GM12878 (cell line): ENCODE measurements around the gene KPTN. TPM values are rescaled to one million over a fixed set of nuclear protein-coding genes. Genes with fewer than 3 reads are reported as not detected.

Experiments used
- ATAC-seq: fragments of 200-7000 bp; cut with Tn5 transposase; 3 replicates; pipeline ENCODE4 v1.9.1; 2020; ENCODE audit warnings: mild to moderate bottlenecking, moderate library complexity
- BruUV-seq: library from RNA; stranded (reverse); fragments of 400-500 nt; replicated peaks from 2 replicates; lab custom pipeline; 2021; lab: Mats Ljungman, UMichigan
- CTCF ChIA-PET: fragments of 300-600 bp; sonication (Branson Sonifier 250); formaldehyde crosslinking; extraction: SDS; loops from one replicate; lab custom pipeline; 2021; ENCODE audit warnings: inconsistent platforms; lab: Yijun Ruan, JAX
- POLR2A ChIA-PET: fragments of 350-600 bp; formaldehyde crosslinking; extraction: SDS; loops from one replicate; lab custom pipeline; 2021; ENCODE audit warnings: inconsistent platforms; lab: Charles Lee
- RAD21 ChIA-PET: fragments of 300-600 bp; sonication (Branson Sonifier 250); formaldehyde crosslinking; loops from one replicate; lab custom pipeline; 2023; ENCODE audit warnings: antibody characterized with exemption; ENCODE audit not compliant: unreplicated experiment; lab: Charles Lee
- SMC1A ChIA-PET: fragments of 300-600 bp; sonication (Branson Sonifier 250); formaldehyde crosslinking; loops from one replicate; lab custom pipeline; 2023; ENCODE audit not compliant: unreplicated experiment, uncharacterized antibody; lab: Charles Lee
- DNase-seq: peaks from one replicate; pipeline ENCODE4 v3.0.0-alpha.2; 2011; ENCODE audit warnings: low read depth, low spot score
- FAIRE-seq: peaks from 3 replicates; lab custom pipeline; 2011; peaks lifted over from hg19 to GRCh38; lab: Jason Lieb, UNC
- H2AFZ ChIP-seq: 2 replicates; pipeline ENCODE4 v1.6.0; 2011; ENCODE audit warnings: low read depth, low read length, control low read depth; ENCODE audit not compliant: control insufficient read depth
- H3K27ac ChIP-seq: 2 replicates; pipeline ENCODE4 v1.5.1; 2011; ENCODE audit warnings: control low read depth; ENCODE audit not compliant: control insufficient read depth, insufficient read depth
- H3K27me3 ChIP-seq, 2 experiments: replicated peaks in 1 of 2; 2 replicates each; pipeline versions ENCODE4 v1.6.0 to v1.6.1; 2011; ENCODE audit warnings: low read length in 1 of 2; ENCODE audit not compliant: control insufficient read depth in 2 of 2, insufficient read depth in 2 of 2
- H3K36me3 ChIP-seq, 2 experiments: 2 replicates each; pipeline ENCODE4 v1.5.1; 2011; ENCODE audit warnings: low read length in 1 of 2; ENCODE audit not compliant: control insufficient read depth in 2 of 2, insufficient read depth in 2 of 2
- H3K4me1 ChIP-seq: 2 replicates; pipeline ENCODE4 v1.6.1; 2011; ENCODE audit warnings: mild to moderate bottlenecking, low read length, moderate library complexity, mixed read lengths; ENCODE audit not compliant: control insufficient read depth, insufficient read depth
- H3K4me2 ChIP-seq: 2 replicates; pipeline ENCODE4 v1.6.0; 2011; ENCODE audit warnings: control low read depth; ENCODE audit not compliant: control insufficient read depth, insufficient read depth
- H3K4me3 ChIP-seq: fragments of 200-600 bp; sonication (generic); 2 replicates; pipeline ENCODE4 v1.5.1; 2016
- H3K79me2 ChIP-seq: 2 replicates; pipeline ENCODE4 v1.6.0; 2011; ENCODE audit warnings: low read length; ENCODE audit not compliant: control insufficient read depth, insufficient read depth
- H3K9ac ChIP-seq: 2 replicates; pipeline ENCODE4 v1.8.0; 2011; ENCODE audit warnings: low read length, control low read depth, mixed read lengths; ENCODE audit not compliant: control insufficient read depth, insufficient read depth
- H3K9me3 ChIP-seq: replicated peaks from 3 replicates; pipeline ENCODE4 v1.5.1; 2011; ENCODE audit warnings: mild to moderate bottlenecking, low read length; ENCODE audit not compliant: control insufficient read depth, insufficient read depth
- H4K20me1 ChIP-seq: 2 replicates; pipeline ENCODE4 v1.6.0; 2011; ENCODE audit not compliant: control insufficient read depth, insufficient read depth
- ATF7 ChIP-seq: fragments of 450-650 bp; IDR thresholded peaks from 2 replicates; pipeline ENCODE4 v1.6.1; 2016; ENCODE audit warnings: low read depth, mild to moderate bottlenecking
- EGR1 ChIP-seq, 2 experiments: IDR thresholded peaks; 1 replicate in 1 of 2; 2 replicates in 1 of 2; pipeline ENCODE4 v1.6.1; 2011 to 2012; ENCODE audit warnings: low read depth in 2 of 2, low read length in 2 of 2, borderline replicate concordance in 1 of 2, mild to moderate bottlenecking in 1 of 2, moderate library complexity in 1 of 2
- EP300 ChIP-seq, 2 experiments: fragments of 150-350 bp in 1 of 2; IDR thresholded peaks; 2 replicates each; pipeline ENCODE4 v1.6.1; 2011 to 2012; ENCODE audit warnings: low read depth in 2 of 2, low read length in 2 of 2, borderline replicate concordance in 1 of 2, improper control_type of control experiment in 1 of 2, inconsistent platforms in 1 of 2; ENCODE audit not compliant: control insufficient read depth in 1 of 2
- FOS ChIP-seq: IDR thresholded peaks from 3 replicates; pipeline ENCODE4 v1.6.1; 2011; ENCODE audit warnings: borderline replicate concordance; ENCODE audit not compliant: insufficient read length; ENCODE audit errors: extremely low read depth
- IKZF1 ChIP-seq: fragments of 450-650 bp; conservative IDR thresholded peaks from 2 replicates; pipeline ENCODE4 v1.6.1; 2017; ENCODE audit warnings: antibody characterized with exemption, mild to moderate bottlenecking
- IKZF2 ChIP-seq, 2 experiments: fragments of 450-650 bp; IDR thresholded peaks; 2 replicates each; pipeline ENCODE4 v1.6.1; 2017; ENCODE audit warnings: mild to moderate bottlenecking in 2 of 2, moderate library complexity in 2 of 2
- KLF5 ChIP-seq: fragments of 450-650 bp; IDR thresholded peaks from 2 replicates; pipeline ENCODE4 v1.6.1; 2014; ENCODE audit warnings: mild to moderate bottlenecking; ENCODE audit not compliant: partially characterized antibody
- LARP7 ChIP-seq: fragments of 450-650 bp; IDR thresholded peaks from 2 replicates; pipeline ENCODE4 v1.6.1; 2017; ENCODE audit warnings: mild to moderate bottlenecking
- MTA2 ChIP-seq: fragments of 450-650 bp; IDR thresholded peaks from 2 replicates; pipeline ENCODE4 v1.6.1; 2016; ENCODE audit warnings: low read depth, mild to moderate bottlenecking, moderate library complexity
- PAX5 ChIP-seq: IDR thresholded peaks from 2 replicates; pipeline ENCODE4 v1.6.1; 2011; ENCODE audit warnings: low read depth, low read length, borderline replicate concordance
- PAX8 ChIP-seq: fragments of 450-650 bp; IDR thresholded peaks from 2 replicates; pipeline ENCODE4 v1.6.1; 2017; ENCODE audit warnings: mild to moderate bottlenecking, moderate library complexity
- SPI1 ChIP-seq: IDR thresholded peaks from 2 replicates; pipeline ENCODE4 v1.6.1; 2011; ENCODE audit warnings: low read depth, mild to moderate bottlenecking, low read length, moderate library complexity, borderline replicate concordance; ENCODE audit not compliant: insufficient read depth
- STAT1 ChIP-seq: fragments of 450-650 bp; conservative IDR thresholded peaks from 2 replicates; pipeline ENCODE4 v1.6.1; 2014; ENCODE audit warnings: antibody characterized with exemption, mild to moderate bottlenecking
- STAT3 ChIP-seq: IDR thresholded peaks from 2 replicates; pipeline ENCODE4 v1.6.1; 2011; ENCODE audit warnings: low read depth, low read length, improper control_type of control experiment
- ZNF24 ChIP-seq: fragments of 450-650 bp; IDR thresholded peaks from 2 replicates; pipeline ENCODE4 v1.6.1; 2017; ENCODE audit warnings: antibody characterized with exemption, mild to moderate bottlenecking
- WGBS: methylation state at CpG from one replicate; pipeline ENCODE4 v1.1.6; 2016; ENCODE audit warnings: low lambda C conversion rate; ENCODE audit not compliant: insufficient replicate concordance, insufficient coverage; ENCODE audit errors: missing lambda C conversion rate; 5-methylcytosine and 5-hydroxymethylcytosine counted together
- in situ Hi-C: fragments of 300-500 bp; cut with MboI; formaldehyde crosslinking; loops from 9 replicates; pipeline ENCODE4 v1.14.3; 2018; ENCODE audit warnings: mixed read lengths
- intact Hi-C: fragments of 100-400 bp; cut with micrococcal nuclease; formaldehyde crosslinking; loops from one replicate; pipeline ENCODE4 v1.14.2; 2022; ENCODE audit not compliant: unreplicated experiment
- polyA plus RNA-seq, 11 experiments: library from polyadenylated mRNA; depleted of rRNA in 4 of 11; unstranded in 6 of 11; stranded (reverse) in 5 of 11; fragments of >200 nt; fragmentation: Nextera tagmentation in 4 of 11; fragmentation: Illumina TruSeq in 1 of 11; extraction: Ambion mirVana in 4 of 11; extraction: Trizol in 1 of 11; gene quantifications; 1 replicate in 1 of 11; 2 replicates in 10 of 11; pipeline versions ENCODE4 v1.2.1 to v1.2.3, GENCODE V29; 2011 to 2016; ENCODE audit warnings: inconsistent platforms in 2 of 11, missing spikeins in 2 of 11, low read depth in 1 of 11
- total RNA-seq, 4 experiments: library from RNA; depleted of rRNA in 3 of 4; stranded (reverse); fragments of >200 nt in 3 of 4; fragmentation: Illumina TruSeq in 1 of 4; extraction: Trizol in 1 of 4; gene quantifications; 2 replicates each; pipeline versions ENCODE4 v1.2.1 to v1.2.3, GENCODE V29; 2013 to 2021
- TF ChIP-seq, protein P1 (sequence below): IDR thresholded peaks from 2 replicates; pipeline ENCODE4 v1.6.1; 2012; ENCODE audit warnings: low read length, inconsistent platforms
- TF ChIP-seq, protein P2 (sequence below): fragments of 450-650 bp; IDR thresholded peaks from 2 replicates; pipeline ENCODE4 v1.6.1; 2017; ENCODE audit warnings: mild to moderate bottlenecking, moderate library complexity

Gene KPTN
- total and polyA plus RNA-seq, 10 of the 15 experiments (the other 5 are each of a cell fraction or from before 2014, with no cell fraction given) = 0.60 to 10.1 (median 6.0) TPM

DNA sequence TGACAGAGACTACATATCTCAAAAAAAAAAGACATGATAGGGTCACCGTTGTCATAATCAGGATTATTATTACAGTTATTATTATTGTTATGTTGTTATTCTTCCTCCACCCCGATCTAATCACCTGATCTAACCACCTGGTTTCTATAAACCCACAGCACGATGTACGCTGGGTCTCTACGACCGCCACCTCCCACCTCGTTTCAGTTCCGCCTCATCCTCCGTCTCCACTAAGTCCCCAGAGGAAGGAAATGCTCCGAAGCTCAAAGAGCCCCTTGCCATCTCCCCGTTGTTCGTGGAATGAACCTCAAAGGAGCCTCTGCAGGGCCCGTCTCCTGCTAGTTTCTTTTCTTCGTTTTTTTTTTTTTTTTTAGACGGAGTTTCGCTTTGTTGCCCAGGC is 48.8 kb downstream of the KPTN start (continued):
- no peak for TF ChIP-seq STAT1
- TF ChIP-seq IKZF1 = peak; percentile 29; the same call in 1 of the 2 replicates
- no peak for TF ChIP-seq FOS
- TF ChIP-seq IKZF2 (IDR thresholded peaks at IDR 0.05) = peak; percentile 42 to 53; a peak in 2 of 4 replicates
- TF ChIP-seq MTA2 = peak; percentile 30; the same call in 1 of the 2 replicates
- TF ChIP-seq STAT3 = no peak
- TF ChIP-seq EP300 (IDR thresholded peaks at IDR 0.05; ENCODE audit: borderline replicate concordance in 1 of 2, control insufficient read depth in 1 of 2, low read depth in 2 of 2, low read length in 2 of 2) = 0 out of 4 replicates have a peak, but pooled peaks of 1 of the 2 experiments have one; percentile 31
- peak; percentile 82; the same call in 1 of the 2 replicates for TF ChIP-seq SPI1
- TF ChIP-seq ATF7 = peak; percentile 25; the same call in 1 of the 2 replicates
- 0 out of 2 replicates have a peak, but pooled peaks have one; percentile 33 for TF ChIP-seq PAX5
- TF ChIP-seq, all 136 proteins: peak for 16

DNA sequence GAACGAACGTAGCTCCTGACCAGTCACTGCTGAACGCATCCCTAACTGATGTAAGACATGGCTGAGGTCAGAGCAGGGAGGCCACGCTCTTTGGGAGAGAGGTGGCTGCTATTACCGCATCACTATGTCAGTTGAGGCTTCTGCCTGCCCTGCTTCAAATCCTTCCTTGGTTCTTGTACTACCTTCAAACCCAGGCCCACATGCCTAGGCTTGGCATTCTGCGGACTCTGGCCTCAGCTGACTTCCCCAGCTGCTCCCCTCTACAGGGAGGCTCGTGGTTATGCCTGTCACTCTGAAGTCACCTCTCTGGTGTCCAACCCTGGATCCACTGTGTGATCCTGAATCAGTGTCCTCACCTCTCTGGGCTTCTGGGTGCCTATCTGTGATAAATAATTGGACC is 49.9 kb downstream of the KPTN start:
- FAIRE-seq (no peak), ATAC-seq (no peak), DNase-seq (no peak)
- RAD21 ChIA-PET = interaction anchor here (1.4 to 3.0 kb wide), 2 partner anchors 266 to 272 kb away, joined by 3 to 16 read pairs; no protein-coding TSS in a partner anchor
- Histone ChIP-seq H3K4me3 (no peak overlapping the region), H3K79me2 (no peaks in the 10 kb centered on the region), H3K9me3 (no peaks in the 10 kb centered on the region), H4K20me1 (no peaks in the 10 kb centered on the region), H3K36me3 (no peaks in the 10 kb centered on the region), H3K4me1 (no peaks in the 10 kb centered on the region; the same call in none of the 2 replicates), H3K4me2 (no peak overlapping the region), H2AFZ (no peak overlapping the region), H3K27ac (no peak overlapping the region), H3K27me3 (peaks cover 2 to 12% of the 10 kb centered on the region in 2 experiments), H3K9ac (no peak overlapping the region)
- in situ Hi-C loops = no loop called here
- WGBS = 35% methylated on average over 7 of the region's 7 CpGs
- POLR2A ChIA-PET = no interaction called here
- CTCF ChIA-PET = interaction anchor here (0.5 to 9.9 kb wide), 12 partner anchors 42 to 571 kb away, joined by 3 to 163 read pairs (median 6); partner anchors contain the start of genes DHX34, KPTN and NAPA
- intact Hi-C loops = no loop called here
- BruUV-seq = no TSS peak
- SMC1A ChIA-PET = interaction anchor here (0.9 to 3.4 kb wide), 4 partner anchors 51 to 272 kb away, joined by 3 to 49 read pairs (median 4); no protein-coding TSS in a partner anchor
- TF ChIP-seq, protein P1, sequence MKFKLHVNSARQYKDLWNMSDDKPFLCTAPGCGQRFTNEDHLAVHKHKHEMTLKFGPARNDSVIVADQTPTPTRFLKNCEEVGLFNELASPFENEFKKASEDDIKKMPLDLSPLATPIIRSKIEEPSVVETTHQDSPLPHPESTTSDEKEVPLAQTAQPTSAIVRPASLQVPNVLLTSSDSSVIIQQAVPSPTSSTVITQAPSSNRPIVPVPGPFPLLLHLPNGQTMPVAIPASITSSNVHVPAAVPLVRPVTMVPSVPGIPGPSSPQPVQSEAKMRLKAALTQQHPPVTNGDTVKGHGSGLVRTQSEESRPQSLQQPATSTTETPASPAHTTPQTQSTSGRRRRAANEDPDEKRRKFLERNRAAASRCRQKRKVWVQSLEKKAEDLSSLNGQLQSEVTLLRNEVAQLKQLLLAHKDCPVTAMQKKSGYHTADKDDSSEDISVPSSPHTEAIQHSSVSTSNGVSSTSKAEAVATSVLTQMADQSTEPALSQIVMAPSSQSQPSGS = no peak
- TF ChIP-seq PAX8 (no peak), LARP7 (no peak), EGR1 (IDR thresholded peaks at IDR 0.05; ENCODE audit: borderline replicate concordance in 1 of 2, low read depth in 2 of 2, low read length in 2 of 2) (no peak), ZNF24 (no peak), KLF5 (no peak)
- TF ChIP-seq, protein P2, sequence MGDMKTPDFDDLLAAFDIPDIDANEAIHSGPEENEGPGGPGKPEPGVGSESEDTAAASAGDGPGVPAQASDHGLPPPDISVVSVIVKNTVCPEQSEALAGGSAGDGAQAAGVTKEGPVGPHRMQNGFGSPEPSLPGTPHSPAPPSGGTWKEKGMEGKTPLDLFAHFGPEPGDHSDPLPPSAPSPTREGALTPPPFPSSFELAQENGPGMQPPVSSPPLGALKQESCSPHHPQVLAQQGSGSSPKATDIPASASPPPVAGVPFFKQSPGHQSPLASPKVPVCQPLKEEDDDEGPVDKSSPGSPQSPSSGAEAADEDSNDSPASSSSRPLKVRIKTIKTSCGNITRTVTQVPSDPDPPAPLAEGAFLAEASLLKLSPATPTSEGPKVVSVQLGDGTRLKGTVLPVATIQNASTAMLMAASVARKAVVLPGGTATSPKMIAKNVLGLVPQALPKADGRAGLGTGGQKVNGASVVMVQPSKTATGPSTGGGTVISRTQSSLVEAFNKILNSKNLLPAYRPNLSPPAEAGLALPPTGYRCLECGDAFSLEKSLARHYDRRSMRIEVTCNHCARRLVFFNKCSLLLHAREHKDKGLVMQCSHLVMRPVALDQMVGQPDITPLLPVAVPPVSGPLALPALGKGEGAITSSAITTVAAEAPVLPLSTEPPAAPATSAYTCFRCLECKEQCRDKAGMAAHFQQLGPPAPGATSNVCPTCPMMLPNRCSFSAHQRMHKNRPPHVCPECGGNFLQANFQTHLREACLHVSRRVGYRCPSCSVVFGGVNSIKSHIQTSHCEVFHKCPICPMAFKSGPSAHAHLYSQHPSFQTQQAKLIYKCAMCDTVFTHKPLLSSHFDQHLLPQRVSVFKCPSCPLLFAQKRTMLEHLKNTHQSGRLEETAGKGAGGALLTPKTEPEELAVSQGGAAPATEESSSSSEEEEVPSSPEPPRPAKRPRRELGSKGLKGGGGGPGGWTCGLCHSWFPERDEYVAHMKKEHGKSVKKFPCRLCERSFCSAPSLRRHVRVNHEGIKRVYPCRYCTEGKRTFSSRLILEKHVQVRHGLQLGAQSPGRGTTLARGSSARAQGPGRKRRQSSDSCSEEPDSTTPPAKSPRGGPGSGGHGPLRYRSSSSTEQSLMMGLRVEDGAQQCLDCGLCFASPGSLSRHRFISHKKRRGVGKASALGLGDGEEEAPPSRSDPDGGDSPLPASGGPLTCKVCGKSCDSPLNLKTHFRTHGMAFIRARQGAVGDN = no peak
